GM12874 (cell line): ENCODE measurements around the gene B3GNT8.

ENCODE experiments used
- TF ChIP-seq, protein P1 (sequence below): IDR thresholded peaks from 2 replicates; pipeline ENCODE4 v1.5.1; 2011; ENCODE audit warnings: low read depth, mild to moderate bottlenecking, control low read depth, low read length, moderate library complexity; ENCODE audit not compliant: insufficient read depth

B3GNT8 gene

DNA sequence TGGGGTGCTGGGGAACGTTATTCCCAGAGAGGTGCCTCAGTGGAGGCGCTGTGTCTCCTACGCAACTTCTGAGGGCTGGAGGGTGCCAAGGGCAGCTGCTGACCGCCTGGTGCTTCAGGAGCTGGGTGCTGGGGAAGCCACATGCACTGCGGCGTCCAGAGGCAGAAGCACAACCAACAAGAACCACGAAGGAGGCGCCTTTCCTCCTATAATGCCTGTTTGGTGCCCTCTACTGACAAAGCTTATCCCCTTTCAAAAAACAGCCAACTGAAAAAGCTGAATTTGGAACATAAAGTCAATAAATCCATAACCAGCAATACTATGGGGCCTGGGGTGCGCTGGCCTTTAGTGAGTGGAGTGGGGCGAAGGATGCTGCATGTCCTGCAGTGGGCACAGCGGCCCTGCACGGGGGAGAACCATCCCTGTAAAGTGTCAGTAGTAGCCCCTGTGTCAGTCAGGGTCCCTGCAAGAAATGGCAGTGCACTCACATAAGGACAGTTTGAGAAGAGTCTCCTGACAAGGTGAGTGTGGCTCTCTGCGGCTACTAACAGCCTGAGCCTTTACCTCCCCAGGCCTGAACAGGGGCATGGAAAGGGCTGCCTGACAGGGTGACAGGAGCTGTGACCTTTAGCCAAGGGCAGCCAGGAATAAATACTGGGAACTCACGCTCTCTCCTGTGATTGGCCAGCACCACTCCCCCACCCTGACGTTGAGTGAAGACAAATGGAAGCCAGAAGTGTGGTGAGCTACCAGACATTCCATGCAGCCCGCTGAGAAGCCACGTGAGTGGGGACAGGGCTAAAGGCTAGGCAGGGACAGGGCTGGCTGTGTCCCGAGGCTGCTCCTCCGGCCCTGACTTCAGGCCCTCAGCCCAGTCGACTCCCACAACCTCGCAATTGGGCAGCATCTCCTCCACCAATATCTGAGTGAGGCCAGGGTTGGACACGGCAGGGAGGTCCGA, 4.5 kb upstream of the B3GNT8 start:
- TF ChIP-seq, protein P1, sequence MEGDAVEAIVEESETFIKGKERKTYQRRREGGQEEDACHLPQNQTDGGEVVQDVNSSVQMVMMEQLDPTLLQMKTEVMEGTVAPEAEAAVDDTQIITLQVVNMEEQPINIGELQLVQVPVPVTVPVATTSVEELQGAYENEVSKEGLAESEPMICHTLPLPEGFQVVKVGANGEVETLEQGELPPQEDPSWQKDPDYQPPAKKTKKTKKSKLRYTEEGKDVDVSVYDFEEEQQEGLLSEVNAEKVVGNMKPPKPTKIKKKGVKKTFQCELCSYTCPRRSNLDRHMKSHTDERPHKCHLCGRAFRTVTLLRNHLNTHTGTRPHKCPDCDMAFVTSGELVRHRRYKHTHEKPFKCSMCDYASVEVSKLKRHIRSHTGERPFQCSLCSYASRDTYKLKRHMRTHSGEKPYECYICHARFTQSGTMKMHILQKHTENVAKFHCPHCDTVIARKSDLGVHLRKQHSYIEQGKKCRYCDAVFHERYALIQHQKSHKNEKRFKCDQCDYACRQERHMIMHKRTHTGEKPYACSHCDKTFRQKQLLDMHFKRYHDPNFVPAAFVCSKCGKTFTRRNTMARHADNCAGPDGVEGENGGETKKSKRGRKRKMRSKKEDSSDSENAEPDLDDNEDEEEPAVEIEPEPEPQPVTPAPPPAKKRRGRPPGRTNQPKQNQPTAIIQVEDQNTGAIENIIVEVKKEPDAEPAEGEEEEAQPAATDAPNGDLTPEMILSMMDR, result peak; percentile 22; the same call in 1 of the 2 replicates

DNA sequence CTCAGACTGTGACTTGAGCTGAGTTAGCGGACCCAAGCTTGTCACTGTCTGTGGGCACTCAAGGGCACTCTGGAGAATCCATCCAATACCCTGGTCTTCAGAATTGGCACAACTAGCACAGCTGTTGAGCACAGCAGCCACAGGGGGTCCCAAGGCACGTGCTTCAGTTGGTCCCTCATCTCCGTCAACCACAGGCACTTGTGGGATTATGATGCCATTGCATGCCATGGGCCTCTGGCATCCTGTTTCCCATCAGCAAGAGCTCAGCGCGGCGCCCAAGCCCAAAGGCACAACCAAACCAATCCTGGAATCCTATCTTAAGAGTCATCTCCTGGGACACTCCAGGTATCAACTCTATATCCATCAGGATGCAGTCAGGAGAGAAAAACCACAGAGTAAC, 3.7 kb upstream of the B3GNT8 start:
- TF ChIP-seq, protein P1, result no peak

DNA sequence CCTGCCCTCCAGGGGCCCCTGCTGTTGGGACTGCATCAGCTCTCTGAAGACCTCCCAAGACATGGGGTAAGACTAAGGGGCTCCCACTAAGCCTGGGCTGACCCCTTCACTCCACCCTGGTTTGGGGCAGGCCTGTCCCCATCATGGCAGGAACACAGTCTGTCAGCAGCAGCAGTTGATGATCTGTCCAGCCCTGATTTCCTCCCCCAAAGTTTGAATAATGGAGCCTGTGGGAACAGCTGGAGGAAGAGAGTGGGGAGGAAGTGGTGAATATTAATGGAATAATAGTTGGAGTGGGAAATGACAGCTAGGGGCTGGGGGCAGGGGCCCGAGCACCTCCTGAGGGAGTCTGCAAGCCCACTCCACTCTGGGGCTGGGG, 1.3 kb upstream of the B3GNT8 start:
- TF ChIP-seq, protein P1, result no peak

DNA sequence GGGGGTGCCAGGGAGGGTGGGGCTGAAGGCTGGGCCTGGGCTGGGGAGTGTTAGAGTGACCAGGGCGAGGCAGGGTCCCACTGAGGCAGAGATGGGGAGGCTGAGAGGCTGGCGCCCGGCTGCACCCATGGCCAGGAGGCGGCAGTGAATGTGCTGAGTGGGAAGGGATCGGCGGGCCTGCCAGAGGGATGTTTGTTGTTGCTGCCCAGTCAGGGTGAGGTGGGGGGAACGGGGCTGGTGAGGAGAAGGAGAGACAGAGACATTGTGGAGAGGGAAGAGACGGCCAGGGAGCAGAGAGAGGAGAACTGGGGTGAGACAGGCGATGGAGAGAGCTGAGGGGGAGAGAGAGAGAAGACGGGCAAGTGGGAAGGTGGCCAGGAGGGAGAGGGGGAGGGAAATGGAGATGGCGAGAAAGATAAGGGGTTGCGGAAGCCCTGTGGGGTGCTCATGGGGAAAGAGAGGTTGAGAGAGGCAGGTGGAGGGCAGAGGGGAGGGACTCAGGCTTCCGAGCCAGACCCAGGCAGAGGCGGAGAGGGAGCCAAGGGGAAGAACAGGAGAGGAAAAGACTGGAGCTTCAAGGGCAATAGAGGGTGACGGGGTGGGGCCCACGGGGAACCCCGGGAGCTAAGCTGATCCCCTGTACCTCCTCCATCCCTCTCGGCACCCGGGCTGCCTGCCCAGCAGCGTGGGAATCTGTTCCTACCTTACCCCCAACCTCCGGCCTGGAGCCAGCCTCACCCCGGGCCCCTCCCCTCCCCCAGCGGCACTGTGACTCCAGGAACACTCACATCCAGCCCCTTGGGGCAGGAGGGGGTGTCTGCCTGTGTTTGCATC, 690 bp upstream of the B3GNT8 start:
- TF ChIP-seq, protein P1, result no peak

DNA sequence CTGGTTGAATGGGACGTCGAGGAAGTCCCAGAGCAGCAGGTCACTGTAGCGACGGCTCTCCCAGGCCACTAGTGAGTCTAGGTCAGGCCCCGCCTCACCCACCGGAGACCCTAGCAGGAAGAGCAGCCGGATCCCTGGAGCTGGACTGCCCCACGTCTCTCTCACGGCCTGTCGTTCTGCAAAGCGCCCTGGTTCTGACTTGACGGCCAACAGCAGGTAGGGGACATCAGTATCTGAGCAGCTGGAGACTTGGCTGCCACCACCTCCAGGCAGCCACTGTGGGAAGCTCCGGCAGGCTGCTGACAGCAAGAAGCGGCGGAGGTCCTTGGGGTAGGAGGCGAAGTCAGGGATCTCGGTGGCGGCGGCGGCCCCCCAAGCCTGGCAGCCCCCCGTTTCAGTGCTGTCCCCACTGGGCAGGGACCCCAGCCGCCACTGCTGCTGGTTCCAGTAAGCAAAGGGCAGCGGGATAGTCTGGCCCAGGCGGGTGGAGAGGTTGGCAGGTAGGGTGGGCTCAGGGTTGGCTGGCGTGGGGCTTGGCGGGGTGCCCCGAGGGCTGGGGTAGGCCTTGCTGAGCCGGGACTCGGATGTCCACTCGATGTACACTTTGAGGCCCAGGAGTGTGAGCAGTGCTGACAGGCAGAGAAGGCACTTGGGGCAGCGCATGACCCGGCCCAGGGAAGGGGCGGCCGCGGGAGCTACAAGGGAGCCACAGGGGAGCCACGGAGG, 895 bp downstream of the B3GNT8 start:
- TF ChIP-seq, protein P1, result no peak

DNA sequence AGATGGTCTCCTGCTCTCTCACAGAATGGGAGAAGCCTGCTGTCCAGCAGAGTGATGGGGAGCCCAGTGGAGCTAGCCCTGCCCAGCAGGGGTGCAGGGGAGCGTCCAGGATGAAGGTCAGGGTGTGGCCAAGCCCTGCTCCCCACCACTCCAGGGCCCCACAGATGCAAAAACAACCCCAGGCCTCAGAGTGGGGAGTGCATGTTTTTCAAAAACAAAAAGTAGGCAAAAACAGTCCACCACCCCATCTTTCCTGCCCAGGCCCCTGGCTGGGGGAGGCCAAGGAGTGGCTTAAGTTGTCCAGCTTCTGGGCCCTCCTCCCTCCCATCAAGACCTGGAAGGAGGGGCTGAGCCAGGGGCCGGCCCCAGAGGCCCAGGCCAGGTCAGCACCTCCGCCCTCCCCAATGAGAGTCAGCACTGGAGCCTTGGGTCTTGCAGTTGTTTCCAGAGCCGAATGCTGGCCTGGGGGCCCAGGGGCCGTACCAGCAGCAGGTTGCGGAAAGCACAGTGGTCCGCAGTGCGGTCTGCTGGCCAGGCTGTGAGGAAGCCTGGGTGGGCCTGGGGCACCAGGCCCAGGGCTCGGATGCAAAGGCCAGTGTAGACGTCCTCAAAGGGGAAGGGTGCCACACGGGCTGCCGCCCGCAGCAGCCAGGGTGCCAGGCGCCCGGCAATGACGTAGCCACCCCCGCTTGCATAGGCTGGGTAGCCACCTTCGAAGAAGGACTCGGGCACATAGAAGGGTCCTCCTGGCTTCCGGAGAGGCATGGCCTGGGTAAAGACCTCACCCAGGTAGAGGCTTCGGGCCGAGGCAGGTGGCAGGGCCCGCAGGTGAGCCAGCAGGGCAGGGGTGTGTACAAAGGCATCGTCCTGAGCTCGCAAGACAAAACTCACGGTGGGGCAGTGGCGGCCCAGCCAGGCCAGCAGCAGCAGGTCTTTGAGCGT, 1.7 kb downstream of the B3GNT8 start:
- TF ChIP-seq, protein P1, result no peak
